NCI-H774 (cell line): ENCODE results near the gene IL18RAP.

Experiments used
- DNase-seq: peaks from one replicate; lab custom pipeline; 2025; lab: John Stamatoyannopoulos, UW

The IL18RAP gene

GRCh38 chr2:102421890-102422759, 835 bp upstream of the IL18RAP start:
- no peak for DNase-seq

GRCh38 chr2:102423368-102423767, 408 bp downstream of the IL18RAP start:
- no peak for DNase-seq

GRCh38 chr2:102424754-102425153, 1.8 kb downstream of the IL18RAP start:
- DNase-seq = no peak

GRCh38 chr2:102425441-102426132, 2.6 kb downstream of the IL18RAP start:
- no peak for DNase-seq

- no peak for DNase-seq
These were observed 4.3 kb downstream of the IL18RAP start for GRCh38 chr2:102427249-102427648.

GRCh38 chr2:102428573-102428972, 5.6 kb downstream of the IL18RAP start:
- DNase-seq = no peak

GRCh38 chr2:102432386-102432785, 9.4 kb downstream of the IL18RAP start:
- DNase-seq = no peak

GRCh38 chr2:102433973-102434654, 11.2 kb downstream of the IL18RAP start:
- DNase-seq = no peak

- DNase-seq = no peak
These were observed 11.9 kb downstream of the IL18RAP start for GRCh38 chr2:102434655-102435381.

- no peak for DNase-seq
These were observed 12.8 kb downstream of the IL18RAP start for GRCh38 chr2:102435741-102436140.

- no peak for DNase-seq
These were observed 13.4 kb downstream of the IL18RAP start for GRCh38 chr2:102436323-102436722.

GRCh38 chr2:102437122-102437521, 14.2 kb downstream of the IL18RAP start:
- no peak for DNase-seq

- no peak for DNase-seq
These were observed 15.2 kb downstream of the IL18RAP start for GRCh38 chr2:102438111-102438510.

GRCh38 chr2:102438578-102438977, 15.6 kb downstream of the IL18RAP start:
- no peak for DNase-seq

GRCh38 chr2:102439065-102439695, 16.2 kb downstream of the IL18RAP start:
- DNase-seq = no peak

- DNase-seq = no peak
These were observed 20.2 kb downstream of the IL18RAP start for GRCh38 chr2:102442967-102443828.

GRCh38 chr2:102444233-102444632, 21.3 kb downstream of the IL18RAP start:
- no peak for DNase-seq

- DNase-seq = no peak
These were observed 24.0 kb downstream of the IL18RAP start for GRCh38 chr2:102446936-102447335.

- DNase-seq = no peak
These were observed 26.5 kb downstream of the IL18RAP start for GRCh38 chr2:102449370-102449974.

- DNase-seq = no peak
These were observed 29.0 kb downstream of the IL18RAP start for GRCh38 chr2:102451968-102452367.
